Stimulated activated memory B cell treated with anti-CD40 and anti-IgM and Interleukin-4, amounts not matched to agents 10 μg/mL and 1 μg/mL and 100 μg/mL, for 72 hours (primary cell): ENCODE data around the gene THAP11.
"Not testable (repeated sequence)": the region's sequence is repeated elsewhere in the genome, so short reads cannot be mapped to it uniquely, and the experiment has no call there.

Experiments used
- ATAC-seq: fragments of 150-1000 bp; cut with Tn5 transposase; 2 replicates; pipeline ENCODE4 v1.10.0; 2021
- H3K27ac Mint-ChIP-seq: one replicate; pipeline ENCODE4 v1.8.0; 2022; ENCODE audit warnings: mild to moderate bottlenecking, mixed read lengths
- H3K27me3 Mint-ChIP-seq: one replicate; pipeline ENCODE4 v1.8.0; 2022; ENCODE audit warnings: mixed read lengths
- H3K36me3 Mint-ChIP-seq: one replicate; pipeline ENCODE4 v1.8.0; 2022; ENCODE audit warnings: mixed read lengths
- H3K4me1 Mint-ChIP-seq: one replicate; pipeline ENCODE4 v1.8.0; 2022; ENCODE audit warnings: mixed read lengths
- H3K4me3 Mint-ChIP-seq: one replicate; pipeline ENCODE4 v1.8.0; 2022; ENCODE audit warnings: mild to moderate bottlenecking, moderate library complexity, mixed read lengths
- H3K9me3 Mint-ChIP-seq: one replicate; pipeline ENCODE4 v1.8.0; 2022; ENCODE audit warnings: mixed read lengths

THAP11 gene

GRCh38 chr16:67822511-67822910, 19.6 kb upstream of the THAP11 start:
- H3K9me3 Mint-ChIP-seq: no peaks in the 10 kb centered on the region
- no peak overlapping the region for H3K27ac Mint-ChIP-seq
- H3K4me3 Mint-ChIP-seq: no peak overlapping the region
- H3K36me3 Mint-ChIP-seq: no peaks in the 10 kb centered on the region
- H3K4me1 Mint-ChIP-seq: peaks cover 7% of the 10 kb centered on the region
- H3K27me3 Mint-ChIP-seq: no peaks in the 10 kb centered on the region
- ATAC-seq: no peak

GRCh38 chr16:67825119-67825518, 17.0 kb upstream of the THAP11 start:
- H3K4me3 Mint-ChIP-seq: no peak overlapping the region
- no peaks in the 10 kb centered on the region for H3K27me3 Mint-ChIP-seq
- H3K36me3 Mint-ChIP-seq: peaks cover 11% of the 10 kb centered on the region
- ATAC-seq: no peak
- H3K9me3 Mint-ChIP-seq: no peaks in the 10 kb centered on the region
- peaks cover 7% of the 10 kb centered on the region for H3K4me1 Mint-ChIP-seq
- peak overlapping the region; percentile 24 for H3K27ac Mint-ChIP-seq

GRCh38 chr16:67825906-67826305, 16.2 kb upstream of the THAP11 start:
- H3K27ac Mint-ChIP-seq: no peak overlapping the region
- peaks cover 16% of the 10 kb centered on the region for H3K36me3 Mint-ChIP-seq
- H3K27me3 Mint-ChIP-seq: no peaks in the 10 kb centered on the region
- H3K4me3 Mint-ChIP-seq: no peak overlapping the region
- H3K9me3 Mint-ChIP-seq: no peaks in the 10 kb centered on the region
- peaks cover 7% of the 10 kb centered on the region for H3K4me1 Mint-ChIP-seq
- ATAC-seq: no peak

- no peak overlapping the region for H3K27ac Mint-ChIP-seq
- H3K36me3 Mint-ChIP-seq: peaks cover 22% of the 10 kb centered on the region
- H3K4me1 Mint-ChIP-seq: peaks cover 22% of the 10 kb centered on the region
- H3K27me3 Mint-ChIP-seq: no peaks in the 10 kb centered on the region
- no peak overlapping the region for H3K4me3 Mint-ChIP-seq
- H3K9me3 Mint-ChIP-seq: no peaks in the 10 kb centered on the region
- no peak for ATAC-seq
Measured at GRCh38 chr16:67828651-67829050, 13.5 kb upstream of the THAP11 start.

GRCh38 chr16:67833030-67833414, 9.1 kb upstream of the THAP11 start:
- Mint-ChIP-seq H3K27me3 (no peaks in the 10 kb centered on the region), H3K4me1 (peaks cover 21% of the 10 kb centered on the region), H3K36me3 (peaks cover 22% of the 10 kb centered on the region), H3K9me3 (no peaks in the 10 kb centered on the region), H3K4me3 (peak overlapping the region; percentile 98), H3K27ac (peak overlapping the region; percentile 97)
- ATAC-seq: no peak

GRCh38 chr16:67833415-67834241, 8.5 kb upstream of the THAP11 start:
- H3K4me1 Mint-ChIP-seq: peaks cover 21% of the 10 kb centered on the region
- H3K9me3 Mint-ChIP-seq: no peaks in the 10 kb centered on the region
- peak; percentile 99 for ATAC-seq
- H3K27me3 Mint-ChIP-seq: no peaks in the 10 kb centered on the region
- H3K4me3 Mint-ChIP-seq: peak overlapping the region; percentile 98
- H3K27ac Mint-ChIP-seq: peak overlapping the region; percentile 97
- peaks cover 17% of the 10 kb centered on the region for H3K36me3 Mint-ChIP-seq

- no peaks in the 10 kb centered on the region for H3K27me3 Mint-ChIP-seq
- ATAC-seq: no peak
- peaks cover 17% of the 10 kb centered on the region for H3K36me3 Mint-ChIP-seq
- H3K4me1 Mint-ChIP-seq: peaks cover 21% of the 10 kb centered on the region
- peak overlapping the region; percentile 98 for H3K4me3 Mint-ChIP-seq
- H3K9me3 Mint-ChIP-seq: no peaks in the 10 kb centered on the region
- peak overlapping the region; percentile 97 for H3K27ac Mint-ChIP-seq
Measured at GRCh38 chr16:67834242-67834614, 7.9 kb upstream of the THAP11 start.

GRCh38 chr16:67837190-67837589, 4.9 kb upstream of the THAP11 start:
- not testable (repeated sequence) for H3K27ac Mint-ChIP-seq, ATAC-seq, H3K36me3 Mint-ChIP-seq, H3K27me3 Mint-ChIP-seq, H3K4me3 Mint-ChIP-seq, H3K9me3 Mint-ChIP-seq
- H3K4me1 Mint-ChIP-seq: peaks cover 25% of the 10 kb centered on the region

GRCh38 chr16:67837811-67838210, 4.3 kb upstream of the THAP11 start:
- H3K9me3 Mint-ChIP-seq: no peaks in the 10 kb centered on the region

GRCh38 chr16:67841198-67841815, 813 bp upstream of the THAP11 start:
- H3K36me3 Mint-ChIP-seq: peaks cover 5% of the 10 kb centered on the region
- H3K27me3 Mint-ChIP-seq: no peaks in the 10 kb centered on the region
- no peak for ATAC-seq
- H3K4me3 Mint-ChIP-seq: peak overlapping the region; percentile 98
- H3K27ac Mint-ChIP-seq: peak overlapping the region; percentile 92
- peaks cover 34% of the 10 kb centered on the region for H3K4me1 Mint-ChIP-seq
- no peaks in the 10 kb centered on the region for H3K9me3 Mint-ChIP-seq

More at GRCh38 chr16:67837811-67838210, 4.3 kb upstream of the THAP11 start:
- no peak for ATAC-seq
- H3K27ac Mint-ChIP-seq: no peak overlapping the region
- no peaks in the 10 kb centered on the region for H3K27me3 Mint-ChIP-seq
- no peak overlapping the region for H3K4me3 Mint-ChIP-seq
- H3K4me1 Mint-ChIP-seq: peaks cover 19% of the 10 kb centered on the region
- H3K36me3 Mint-ChIP-seq: no peaks in the 10 kb centered on the region

GRCh38 chr16:67842509-67843342, 606 bp downstream of the THAP11 start:
- ATAC-seq: peak; percentile 62
- Mint-ChIP-seq H3K4me3 (peak overlapping the region; percentile 92), H3K9me3 (no peaks in the 10 kb centered on the region), H3K27ac (peak overlapping the region; percentile 92), H3K27me3 (no peaks in the 10 kb centered on the region), H3K4me1 (peaks cover 39% of the 10 kb centered on the region), H3K36me3 (peaks cover 5% of the 10 kb centered on the region)

GRCh38 chr16:67843343-67843765, 1.2 kb downstream of the THAP11 start:
- H3K27ac Mint-ChIP-seq: peak overlapping the region; percentile 92
- ATAC-seq: no peak

GRCh38 chr16:67844497-67844896, 2.4 kb downstream of the THAP11 start:
- Mint-ChIP-seq H3K9me3 (no peaks in the 10 kb centered on the region), H3K27me3 (no peaks in the 10 kb centered on the region), H3K27ac (no peak overlapping the region), H3K4me3 (peak overlapping the region; percentile 11), H3K4me1 (peaks cover 52% of the 10 kb centered on the region), H3K36me3 (peaks cover 5% of the 10 kb centered on the region)
- ATAC-seq: no peak

More at GRCh38 chr16:67843343-67843765, 1.2 kb downstream of the THAP11 start:
- H3K27me3 Mint-ChIP-seq: no peaks in the 10 kb centered on the region
- H3K9me3 Mint-ChIP-seq: no peaks in the 10 kb centered on the region
- peaks cover 46% of the 10 kb centered on the region for H3K4me1 Mint-ChIP-seq
- peak overlapping the region; percentile 92 for H3K4me3 Mint-ChIP-seq
- H3K36me3 Mint-ChIP-seq: peaks cover 5% of the 10 kb centered on the region

GRCh38 chr16:67845291-67846062, 3.4 kb downstream of the THAP11 start:
- no peaks in the 10 kb centered on the region for H3K27me3 Mint-ChIP-seq
- peak overlapping the region; percentile 88 for H3K4me3 Mint-ChIP-seq
- no peak for ATAC-seq
- H3K4me1 Mint-ChIP-seq: peaks cover 60% of the 10 kb centered on the region
- peaks cover 12% of the 10 kb centered on the region for H3K36me3 Mint-ChIP-seq
- peak overlapping the region; percentile 87 for H3K27ac Mint-ChIP-seq
- H3K9me3 Mint-ChIP-seq: no peaks in the 10 kb centered on the region

GRCh38 chr16:67846063-67846319, 3.9 kb downstream of the THAP11 start:
- H3K9me3 Mint-ChIP-seq: no peaks in the 10 kb centered on the region
- peaks cover 60% of the 10 kb centered on the region for H3K4me1 Mint-ChIP-seq
- no peak for ATAC-seq
- H3K4me3 Mint-ChIP-seq: peak overlapping the region; percentile 88
- peak overlapping the region; percentile 87 for H3K27ac Mint-ChIP-seq
- H3K27me3 Mint-ChIP-seq: no peaks in the 10 kb centered on the region
- H3K36me3 Mint-ChIP-seq: peaks cover 12% of the 10 kb centered on the region
